ENCODE measurements around the gene ATP2A2. TPM values are rescaled to one million over a fixed set of nuclear protein-coding genes. Genes with fewer than 3 reads are reported as not detected.
"Not testable (repeated sequence)": the region's sequence is repeated elsewhere in the genome, so short reads cannot be mapped to it uniquely, and the experiment has no call there.

Gene ATP2A2
- total and polyA plus RNA-seq, 2 of the 4 experiments (the other 2 are of a cell fraction), result 166 to 225 TPM

DNA sequence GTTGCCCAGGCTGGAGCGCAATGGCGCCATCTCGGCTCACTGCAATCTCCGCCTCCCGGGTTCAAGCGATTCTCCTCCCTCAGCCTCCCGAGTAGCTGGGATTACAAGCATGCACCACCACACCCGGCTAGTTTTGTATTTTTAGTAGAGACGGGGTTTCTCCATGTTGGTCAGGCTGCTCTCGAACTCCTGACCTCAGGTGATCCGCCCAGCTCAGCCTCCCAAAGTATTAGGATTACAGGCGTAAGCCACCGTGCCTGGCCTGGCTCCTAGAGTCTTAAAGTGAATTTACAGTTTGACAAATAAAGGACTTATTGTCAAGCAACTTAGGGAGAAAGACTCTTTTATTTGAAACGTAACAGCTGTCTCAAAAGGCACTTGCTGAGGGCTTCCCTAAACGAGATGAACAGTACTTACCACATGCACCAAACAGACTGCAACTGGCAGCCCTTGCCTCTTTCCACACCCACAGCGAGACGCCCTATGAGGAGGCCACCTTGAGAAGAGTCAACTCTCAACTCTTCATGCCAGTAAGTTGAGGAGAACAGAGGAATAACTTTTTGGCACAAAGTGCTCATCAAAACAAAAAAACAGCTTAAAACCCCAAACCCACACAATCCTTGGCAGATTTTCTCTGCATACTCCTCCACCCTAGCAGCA is 97.2 kb downstream of the ATP2A2 start:
- H3K4me1 ChIP-seq (ENCODE audit: control insufficient read depth, insufficient read depth, low read length); H3K27ac ChIP-seq (ENCODE audit: insufficient read depth, low read length); H2AK5ac ChIP-seq (ENCODE audit: low read depth, low read length); H3K56ac ChIP-seq (ENCODE audit: extremely low read depth, insufficient read depth, low read length); H3K23ac ChIP-seq (ENCODE audit: low read depth, low read length); H3K27me3 ChIP-seq (ENCODE audit: control insufficient read depth, insufficient read depth, low read length); CTCF ChIA-PET; POLR2A ChIA-PET (ENCODE audit: unreplicated experiment); ATAC-seq (ENCODE audit: low read depth); H4K5ac ChIP-seq (ENCODE audit: low read depth, low read length); H3K18ac ChIP-seq (ENCODE audit: low read depth, low read length); H2BK120ac ChIP-seq (ENCODE audit: low read depth, low read length); H2AK9ac ChIP-seq (replicated peaks; ENCODE audit: low read depth, low read length, poor library complexity); H4K91ac ChIP-seq (ENCODE audit: insufficient read depth, low read depth, low read length); H3K4ac ChIP-seq (ENCODE audit: low read depth, low read length); H3K4me2 ChIP-seq (ENCODE audit: low read depth, low read length); H3K4me3 ChIP-seq (ENCODE audit: insufficient read depth, low read depth, low read length); H3K9me3 ChIP-seq (ENCODE audit: control insufficient read depth, insufficient read depth, low read length); in situ Hi-C loops (cut with MboI; ENCODE audit: low sequenced_read_pairs); H3K14ac ChIP-seq (replicated peaks; ENCODE audit: low read depth, low read length); intact Hi-C loops (cut with micrococcal nuclease); H2BK15ac ChIP-seq (ENCODE audit: low read depth, low read length); DNase-seq; BruUV-seq (replicated peaks); H4K8ac ChIP-seq (ENCODE audit: low read depth in 2 of 2, low read length in 2 of 2); H2BK20ac ChIP-seq (ENCODE audit: low read depth, low read length); H3K9me1 ChIP-seq (ENCODE audit: insufficient read depth, low read length); H2AFZ ChIP-seq (replicated peaks; ENCODE audit: low read length, poor library complexity); H4K20me1 ChIP-seq (ENCODE audit: insufficient read depth, low read length); dilution Hi-C loops (cut with HindIII; ENCODE audit: low sequenced_read_pairs, unreplicated experiment); H2BK5ac ChIP-seq (ENCODE audit: low read depth, low read length, poor library complexity, severe bottlenecking); H3K9ac ChIP-seq (ENCODE audit: low read depth, low read length): not testable (repeated sequence)
- Histone ChIP-seq H3K79me1 (ENCODE audit: low read depth in 1 of 2, low read length in 2 of 2) (peaks cover 19 to 33% of the 10 kb centered on the region in 2 experiments), H3K36me3 (ENCODE audit: control insufficient read depth, insufficient read depth, low read length) (peaks cover 63% of the 10 kb centered on the region)
- WGBS, 2 experiments (ENCODE audit: extremely low coverage in 2 of 2, insufficient read length in 1 of 2), result 20% methylated on average over 1 of the region's 17 CpGs; no CpG with 5 or more reads in 1 of the 2 experiments
